ENCODE measurements around the gene AKR1B15.
"Not testable (repeated sequence)": the region's sequence is repeated elsewhere in the genome, so short reads cannot be mapped to it uniquely, and the experiment has no call there.

Gene AKR1B15

GRCh38 chr7:134567368-134567767, 18.5 kb downstream of the AKR1B15 start:
- DNase-seq, result no peak

- DNase-seq, result not testable (repeated sequence)
Measured at GRCh38 chr7:134569962-134570361, 21.1 kb downstream of the AKR1B15 start.

GRCh38 chr7:134571101-134571500, 22.2 kb downstream of the AKR1B15 start:
- DNase-seq, result no peak

GRCh38 chr7:134571746-134572461, 23.0 kb downstream of the AKR1B15 start:
- no peak for DNase-seq

GRCh38 chr7:134574322-134574721, 25.4 kb downstream of the AKR1B15 start:
- no peak for DNase-seq

- no peak for DNase-seq
Measured at GRCh38 chr7:134584290-134584689, 35.4 kb downstream of the AKR1B15 start.

- no peak for DNase-seq
Measured at GRCh38 chr7:134585897-134586296, 37.0 kb downstream of the AKR1B15 start.

GRCh38 chr7:134587750-134588149, 38.8 kb downstream of the AKR1B15 start:
- no peak for DNase-seq

- no peak for DNase-seq
Measured at GRCh38 chr7:134589491-134589941, 40.6 kb downstream of the AKR1B15 start.

GRCh38 chr7:134593530-134594392, 44.9 kb downstream of the AKR1B15 start:
- no peak for DNase-seq

GRCh38 chr7:134594877-134595276, 46.0 kb downstream of the AKR1B15 start:
- no peak for DNase-seq

GRCh38 chr7:134599371-134599770, 50.5 kb downstream of the AKR1B15 start:
- no peak for DNase-seq

GRCh38 chr7:134601459-134601858, 52.5 kb downstream of the AKR1B15 start:
- DNase-seq, result no peak

GRCh38 chr7:134602881-134603451, 54.1 kb downstream of the AKR1B15 start:
- DNase-seq, result no peak

- peak; percentile 59 for DNase-seq
Measured at GRCh38 chr7:134605978-134606923, 57.3 kb downstream of the AKR1B15 start.

- DNase-seq, result no peak
Measured at GRCh38 chr7:134611611-134612151, 62.8 kb downstream of the AKR1B15 start.

- DNase-seq, result no peak
Measured at GRCh38 chr7:134612197-134612596, 63.3 kb downstream of the AKR1B15 start.

GRCh38 chr7:134613623-134614347, 64.9 kb downstream of the AKR1B15 start:
- DNase-seq, result no peak

- DNase-seq, result no peak
Measured at GRCh38 chr7:134616611-134617010, 67.7 kb downstream of the AKR1B15 start.

GRCh38 chr7:134618756-134619530, 70.0 kb downstream of the AKR1B15 start:
- DNase-seq, result no peak

Data from activated gamma-delta T cell treated with Interleukin-2 at 50 U/mL for 16 hours (primary cell).